22Rv1 (cell line): ENCODE data around the gene PARP14.
"Not testable (repeated sequence)": the region's sequence is repeated elsewhere in the genome, so short reads cannot be mapped to it uniquely, and the experiment has no call there.

Source experiments
- CTCF ChIP-seq: fragments of 450-650 bp; IDR thresholded peaks from 2 replicates; pipeline ENCODE4 v1.5.1; 2017; ENCODE audit warnings: mild to moderate bottlenecking
- ZFX ChIP-seq: fragments of 450-650 bp; IDR thresholded peaks from 2 replicates; pipeline ENCODE4 v1.6.1; 2017; ENCODE audit warnings: antibody characterized with exemption, borderline replicate concordance

- TF ChIP-seq CTCF, ZFX: not testable (repeated sequence)
Measured at GRCh38 chr3:122747295-122747694, 66.7 kb downstream of the PARP14 start.
